CD1c-positive myeloid dendritic cell (primary cell): ENCODE results near the gene EYS.
A peak's percentile ranks its signal among the peaks of the same experiment; 100 is the strongest.
"Not testable (repeated sequence)": the region's sequence is repeated elsewhere in the genome, so short reads cannot be mapped to it uniquely, and the experiment has no call there.

ENCODE experiments used
- DNase-seq: peaks from one replicate; pipeline ENCODE4 v3.0.0-alpha.2; 2016; ENCODE audit errors: extremely low spot score

EYS gene

DNA sequence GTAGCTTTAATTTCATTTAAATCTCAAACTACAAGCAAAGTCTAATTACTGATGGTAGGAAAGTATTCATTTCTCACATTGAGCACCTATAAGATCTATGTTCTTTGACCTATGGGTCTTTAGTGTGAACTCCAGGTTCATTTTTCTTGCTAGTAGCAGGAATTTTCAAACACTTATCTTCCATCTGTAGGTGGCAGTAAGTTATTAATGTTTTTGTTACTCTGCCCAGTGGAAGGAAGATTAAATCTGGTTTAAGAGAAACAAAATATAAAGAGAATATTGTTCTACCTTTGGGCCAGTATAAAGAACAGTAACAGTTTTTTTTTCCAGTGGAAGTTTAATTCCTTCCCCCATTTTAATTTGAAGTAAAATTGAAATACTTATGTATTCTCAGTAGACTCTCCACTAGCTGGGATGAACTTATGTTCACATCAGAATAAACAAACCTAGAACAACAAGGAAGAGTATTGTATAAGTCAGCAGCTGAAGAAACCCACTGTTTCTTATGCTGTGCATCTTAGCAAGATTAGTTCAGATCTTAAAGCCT lies 1743.2 kb downstream of the EYS start:
- no peak for DNase-seq

- not testable (repeated sequence) for DNase-seq
Measured at GRCh38 chr6:63953336-63954021, 1753.5 kb downstream of the EYS start.

DNA sequence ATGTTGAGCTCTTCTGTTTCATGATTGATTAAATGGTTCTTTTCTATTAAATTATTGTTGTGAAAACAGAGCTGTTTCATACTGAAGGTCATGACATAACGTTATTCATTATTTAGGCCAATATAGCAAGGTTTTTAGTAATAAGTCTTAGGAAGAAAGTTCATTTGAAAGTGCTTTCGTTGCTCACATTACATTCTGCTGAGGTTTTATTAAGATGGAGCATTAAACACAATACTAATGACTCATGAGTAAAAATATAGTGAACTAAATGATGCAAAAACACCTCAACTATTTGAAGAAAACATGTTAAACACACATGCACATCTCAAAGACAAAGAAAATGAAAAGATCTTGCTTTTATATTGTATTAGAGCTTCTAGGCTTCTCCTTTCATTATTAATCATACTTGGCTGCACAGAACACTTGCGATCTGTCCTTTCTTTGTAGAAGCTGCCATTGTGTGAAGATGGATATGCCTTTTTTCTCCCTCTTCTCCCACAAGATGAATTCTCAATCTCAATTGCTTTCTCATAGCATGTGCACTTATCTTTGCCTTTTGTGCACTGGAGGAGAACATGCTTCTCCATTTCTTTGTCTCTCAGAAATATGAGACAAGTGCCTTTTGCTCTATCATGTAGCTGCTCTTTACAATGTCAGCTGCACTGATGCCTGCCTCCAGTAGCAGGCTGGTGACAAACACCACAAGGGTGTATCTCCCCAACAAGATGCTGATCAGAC lies 1759.1 kb downstream of the EYS start:
- no peak for DNase-seq

DNA sequence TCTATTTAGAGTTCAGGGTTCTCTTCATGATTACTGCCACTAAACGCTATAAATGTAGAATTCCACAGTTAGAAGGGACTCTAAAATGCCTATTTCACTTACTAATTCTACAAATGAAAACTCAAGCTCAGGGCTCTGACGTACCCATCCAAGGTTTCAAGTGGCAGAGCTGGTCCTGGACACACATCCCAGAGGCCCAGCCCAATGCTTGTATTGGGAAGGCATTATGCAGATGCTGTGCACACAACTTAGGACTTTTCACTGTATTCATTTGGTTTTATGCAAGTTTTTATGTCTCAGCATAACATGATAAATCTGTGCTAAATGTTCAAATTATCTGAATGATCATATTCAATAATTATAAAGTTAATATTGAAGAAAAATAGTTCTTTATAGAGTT lies 1761.0 kb downstream of the EYS start:
- no peak for DNase-seq

DNA sequence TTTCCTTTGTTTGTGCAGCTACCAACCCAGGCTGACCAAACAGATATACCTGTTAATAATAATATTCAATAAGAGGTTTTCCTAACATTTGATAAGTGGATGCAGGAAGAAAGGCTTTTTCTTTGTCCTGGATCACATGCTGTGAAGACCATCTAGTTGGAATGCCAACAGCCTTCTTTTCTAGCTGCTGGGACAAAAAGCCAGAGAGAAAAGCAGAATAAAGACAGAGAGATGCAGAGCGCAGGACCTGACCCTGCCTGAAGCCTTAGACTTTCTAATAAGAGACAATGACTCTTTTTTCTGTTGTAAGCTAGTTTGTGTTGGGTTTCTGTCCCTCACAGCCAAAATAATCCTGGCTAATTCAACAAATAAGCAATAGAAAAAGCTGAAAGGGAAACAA lies 1763.2 kb downstream of the EYS start:
- no peak for DNase-seq

GRCh38 chr6:63941747-63942470 lies 1765.1 kb downstream of the EYS start:
- no peak for DNase-seq

DNA sequence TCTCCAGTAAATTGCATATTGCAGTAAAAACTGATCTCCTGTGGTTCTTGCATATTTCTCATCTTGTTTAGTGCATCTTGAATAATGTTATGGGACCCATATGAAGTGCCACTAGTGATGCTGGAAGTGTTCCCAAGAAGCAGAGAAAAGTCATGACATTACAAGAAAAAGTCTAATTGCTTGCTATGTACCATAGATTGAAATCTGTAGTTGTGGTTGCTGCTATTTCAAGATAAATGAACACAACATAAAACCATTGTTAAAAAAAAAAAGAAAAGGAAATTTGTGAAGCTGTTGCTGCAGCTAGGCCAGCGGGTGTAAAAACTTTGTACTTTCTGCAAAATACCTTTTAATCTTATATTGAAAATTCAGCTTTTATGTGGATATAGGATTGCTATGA lies 1767.0 kb downstream of the EYS start:
- no peak for DNase-seq

DNA sequence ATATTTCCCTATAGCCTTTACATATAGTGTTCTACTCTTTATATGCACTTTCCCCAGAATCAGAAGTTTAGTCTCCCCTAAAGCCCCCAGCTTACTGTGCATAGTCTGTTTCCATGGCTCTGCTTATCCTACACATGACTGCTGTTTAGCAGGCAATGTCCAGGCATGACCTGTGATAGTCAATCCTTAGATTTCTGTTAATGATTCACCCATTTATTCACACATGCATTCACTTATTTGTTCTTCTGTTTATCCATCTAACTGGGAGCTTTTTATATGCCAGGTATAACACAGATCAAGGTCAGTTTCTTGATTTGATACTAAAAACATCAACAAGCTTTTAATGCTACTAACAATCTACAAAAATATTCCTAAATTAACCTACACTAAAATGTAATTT lies 1770.6 kb downstream of the EYS start:
- no peak for DNase-seq

GRCh38 chr6:63935732-63936131 lies 1771.3 kb downstream of the EYS start:
- no peak for DNase-seq

GRCh38 chr6:63933948-63934347 lies 1773.1 kb downstream of the EYS start:
- not testable (repeated sequence) for DNase-seq

DNA sequence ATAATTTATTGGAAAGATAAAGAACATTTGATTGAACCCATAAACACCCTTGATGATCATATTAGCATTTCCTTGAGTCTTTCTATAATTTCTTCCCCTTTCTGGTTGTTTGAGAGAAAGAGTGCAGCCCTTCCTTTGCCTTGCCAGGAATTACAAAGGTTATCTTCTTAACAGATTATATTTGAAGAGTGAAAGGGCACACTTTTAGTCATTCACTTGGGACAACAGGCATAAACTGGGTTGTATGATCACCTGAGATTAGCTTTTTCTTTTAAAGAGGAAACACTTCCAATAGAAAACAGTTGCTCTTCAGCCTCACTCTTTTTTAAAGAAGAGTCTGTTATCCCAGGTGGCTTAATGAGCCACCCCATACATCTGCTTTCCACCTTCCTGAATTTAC lies 1776.2 kb downstream of the EYS start:
- DNase-seq: no peak

DNA sequence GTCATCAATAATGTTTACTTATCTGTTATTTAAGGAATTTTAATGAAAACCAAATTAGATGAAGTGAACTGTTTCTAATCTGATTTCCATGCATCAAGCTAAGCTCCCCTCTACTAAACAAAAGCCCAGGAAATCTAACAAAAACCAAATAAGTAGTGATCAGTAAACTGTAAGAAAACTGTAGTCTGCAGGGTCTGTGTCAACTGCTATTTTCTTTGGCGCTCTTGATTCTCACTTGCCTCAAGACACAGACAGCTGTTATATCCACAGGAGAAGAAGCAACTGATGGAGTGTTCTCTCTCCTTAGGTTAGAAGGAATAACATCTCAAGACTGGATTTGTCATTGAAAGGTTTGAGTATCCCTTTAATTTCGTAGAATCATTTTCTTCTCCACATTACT lies 1777.9 kb downstream of the EYS start:
- no peak for DNase-seq

DNA sequence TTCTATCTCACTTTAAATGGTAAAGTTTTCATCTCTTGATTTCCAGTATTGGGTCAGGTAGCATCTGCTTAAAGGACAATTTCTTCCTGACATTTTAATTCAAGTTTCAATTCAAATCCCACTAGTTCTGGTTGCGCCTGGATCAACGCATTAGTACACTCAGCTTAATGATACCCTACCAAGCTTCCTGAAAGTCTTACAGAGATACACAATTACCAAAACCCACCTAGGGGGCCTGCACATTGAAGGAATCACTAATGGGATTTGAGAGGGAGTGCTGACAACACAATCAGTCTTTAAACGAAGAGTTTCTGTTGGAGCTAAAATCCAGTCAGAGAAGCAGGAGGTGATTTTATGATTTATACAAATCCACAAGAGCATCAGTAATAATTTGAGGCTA lies 1778.4 kb downstream of the EYS start:
- DNase-seq: no peak

DNA sequence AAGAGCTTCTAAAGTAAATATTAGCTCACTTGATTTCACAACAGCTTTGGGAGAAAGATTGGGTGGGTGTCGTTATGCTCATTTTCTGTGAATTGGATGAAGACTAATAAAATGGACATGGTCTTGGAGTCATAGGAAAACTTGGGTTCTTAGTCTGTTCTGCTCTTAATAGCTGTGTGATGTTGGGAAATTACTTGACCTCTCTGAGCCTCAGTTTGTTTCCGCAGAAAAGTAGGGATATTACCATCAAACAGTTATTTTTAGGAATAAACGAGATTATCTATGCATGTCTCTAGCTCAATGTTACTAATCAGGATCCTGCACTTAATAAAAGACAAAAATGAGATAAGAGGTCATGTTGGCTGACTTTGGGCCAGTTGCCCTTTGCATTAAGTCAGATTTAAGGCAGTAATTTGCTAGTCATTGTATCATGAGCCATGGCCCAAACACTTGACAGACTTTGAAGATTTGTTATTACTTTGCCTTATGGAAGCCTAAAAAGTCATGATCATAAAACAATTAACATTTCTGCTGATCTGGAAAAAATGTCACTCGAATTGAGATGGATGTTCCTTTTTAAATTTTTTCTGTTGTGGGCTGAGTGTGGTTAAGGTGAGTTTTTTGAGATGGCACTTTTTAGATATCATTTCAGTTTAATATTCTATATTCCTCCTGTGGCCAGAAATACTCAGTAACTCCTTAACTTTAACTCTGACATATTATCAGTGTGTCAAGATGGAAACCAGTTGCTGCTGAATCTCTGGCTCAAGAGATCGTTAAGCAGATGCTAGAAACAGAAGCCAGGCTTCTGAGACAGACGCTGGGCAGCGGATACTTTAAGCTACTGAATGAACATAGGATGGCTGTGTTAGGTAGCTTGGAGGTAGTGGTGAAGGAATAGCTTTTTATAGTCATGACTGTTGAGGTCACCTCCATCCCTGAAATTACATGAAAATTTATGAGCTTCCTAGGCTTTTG lies 1779.8 kb downstream of the EYS start:
- no peak for DNase-seq

DNA sequence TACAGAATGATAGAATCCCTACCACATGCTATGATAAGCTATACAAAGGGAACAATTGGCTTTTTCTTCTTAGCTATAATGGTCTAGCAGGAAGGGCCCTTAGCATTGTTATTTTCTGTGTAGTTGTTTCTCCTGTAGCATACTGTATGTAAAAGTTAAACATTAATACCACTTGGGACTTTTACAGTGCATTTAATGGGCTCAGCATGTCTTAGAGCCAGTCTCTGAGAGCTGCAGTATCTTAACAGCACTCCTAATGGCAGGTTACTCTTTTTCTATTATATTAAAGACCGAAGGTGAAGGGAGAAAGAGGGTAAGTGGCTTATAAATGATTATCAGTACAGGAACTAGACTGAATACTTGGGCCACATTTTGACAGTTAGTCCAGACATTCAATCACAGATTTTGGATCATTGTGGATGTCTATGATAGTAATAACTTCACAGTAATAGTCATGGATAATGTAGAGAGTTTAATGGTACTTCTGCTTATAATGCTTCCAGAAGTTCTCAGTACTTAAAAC lies 1780.7 kb downstream of the EYS start:
- DNase-seq: no peak

- peak; percentile 48 for DNase-seq
Measured at GRCh38 chr6:63923139-63923739, 1783.8 kb downstream of the EYS start.

DNA sequence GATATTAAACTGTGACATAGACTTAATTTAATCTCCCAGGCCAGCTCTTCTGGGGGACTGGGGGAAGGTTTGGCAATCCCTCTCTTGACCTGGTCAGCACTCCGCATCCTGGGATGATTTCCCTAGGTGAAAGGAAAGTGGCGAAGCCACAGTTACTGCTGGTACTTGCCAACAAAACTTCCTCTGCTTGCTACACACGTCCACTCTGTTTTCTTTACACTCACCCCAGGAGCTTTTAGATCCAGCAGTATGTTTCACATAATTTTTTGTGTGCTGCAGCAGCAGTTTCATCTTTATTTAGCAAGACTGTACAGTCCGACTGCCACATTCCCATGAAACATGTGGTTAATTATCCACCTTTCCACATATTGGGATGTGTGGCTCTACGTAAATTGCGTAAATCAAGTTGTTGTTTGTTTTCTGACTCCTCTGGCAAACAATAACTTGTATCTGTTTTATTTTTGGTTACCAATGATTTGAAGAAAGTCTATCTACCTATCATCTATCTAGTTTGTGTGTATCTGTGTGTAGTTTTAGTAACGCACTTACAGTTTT lies 1787.4 kb downstream of the EYS start:
- DNase-seq: no peak

GRCh38 chr6:63912887-63913286 lies 1794.1 kb downstream of the EYS start:
- DNase-seq: no peak

DNA sequence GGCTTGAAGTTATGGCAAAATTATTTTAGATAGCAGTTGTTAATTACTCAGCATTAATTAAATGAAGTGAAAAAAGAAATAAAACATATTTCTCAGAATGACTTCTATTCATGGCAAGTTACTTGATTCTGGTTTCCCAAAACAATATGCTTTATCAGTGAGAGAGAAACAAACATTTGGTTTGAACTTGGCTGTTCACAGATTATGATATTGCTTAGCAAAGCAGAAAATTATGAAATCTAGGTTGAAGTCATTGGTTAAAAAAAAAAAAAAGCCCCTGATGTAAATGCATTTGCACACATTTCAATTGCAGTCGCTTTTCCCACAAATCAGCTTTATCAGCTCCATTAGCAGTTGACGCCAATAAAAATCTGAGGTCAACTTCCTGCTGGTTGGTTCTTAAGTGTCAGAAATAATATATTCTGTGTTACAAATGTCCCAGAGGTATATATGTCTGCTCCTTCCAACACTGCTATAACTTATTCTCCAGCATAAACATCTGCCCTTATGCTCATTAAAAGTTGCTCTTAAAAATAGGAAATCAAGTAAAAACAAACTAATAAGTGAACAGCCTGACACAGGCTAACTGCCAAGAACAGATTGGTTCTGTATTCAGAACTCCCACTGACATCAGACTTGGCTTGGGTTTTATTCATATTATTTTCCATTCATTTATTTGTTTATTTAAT lies 1796.0 kb downstream of the EYS start:
- no peak for DNase-seq
